GM21576 (cell line): ENCODE results near the gene HHAT.

Experiments
- ATAC-seq: cut with Tn5 transposase; IDR thresholded peaks from one replicate; pipeline ENCODE4 v1.9.1; 2021; ENCODE audit warnings: mild to moderate bottlenecking, moderate library complexity; ENCODE audit not compliant: unreplicated experiment

HHAT gene

GRCh38 chr1:210437111-210437510, 108.4 kb downstream of the HHAT start:
- no peak for ATAC-seq

GRCh38 chr1:210437781-210438180, 109.1 kb downstream of the HHAT start:
- ATAC-seq = no peak

GRCh38 chr1:210438928-210439841, 110.5 kb downstream of the HHAT start:
- no peak for ATAC-seq

GRCh38 chr1:210440081-210440480, 111.4 kb downstream of the HHAT start:
- no peak for ATAC-seq

GRCh38 chr1:210441028-210441427, 112.3 kb downstream of the HHAT start:
- no peak for ATAC-seq

- ATAC-seq = no peak
Observed at GRCh38 chr1:210445485-210445884, 116.8 kb downstream of the HHAT start.

- no peak for ATAC-seq
Observed at GRCh38 chr1:210445931-210446330, 117.2 kb downstream of the HHAT start.

- ATAC-seq = peak; percentile 83
Observed at GRCh38 chr1:210446479-210446878, 117.8 kb downstream of the HHAT start.

GRCh38 chr1:210447456-210448057, 118.9 kb downstream of the HHAT start:
- no peak for ATAC-seq

GRCh38 chr1:210448297-210448892, 119.7 kb downstream of the HHAT start:
- no peak for ATAC-seq

- no peak for ATAC-seq
Observed at GRCh38 chr1:210455840-210456603, 127.3 kb downstream of the HHAT start.

- no peak for ATAC-seq
Observed at GRCh38 chr1:210456731-210457255, 128.1 kb downstream of the HHAT start.

GRCh38 chr1:210457568-210457967, 128.9 kb downstream of the HHAT start:
- no peak for ATAC-seq

GRCh38 chr1:210464519-210465039, 135.9 kb downstream of the HHAT start:
- no peak for ATAC-seq

- ATAC-seq = no peak
Observed at GRCh38 chr1:210465150-210465549, 136.4 kb downstream of the HHAT start.

GRCh38 chr1:210467440-210468043, 138.8 kb downstream of the HHAT start:
- no peak for ATAC-seq

- no peak for ATAC-seq
Observed at GRCh38 chr1:210469441-210469840, 140.7 kb downstream of the HHAT start.

- ATAC-seq = no peak
Observed at GRCh38 chr1:210475321-210475720, 146.6 kb downstream of the HHAT start.

- no peak for ATAC-seq
Observed at GRCh38 chr1:210475806-210476205, 147.1 kb downstream of the HHAT start.

- no peak for ATAC-seq
Observed at GRCh38 chr1:210476730-210477129, 148.0 kb downstream of the HHAT start.
